Left lung (tissue), 10 donors: ENCODE results near the gene MED14. TPM values are rescaled to one million over a fixed set of nuclear protein-coding genes. Genes with fewer than 3 reads are reported as not detected.

Source experiments
- ATAC-seq: fragments of 200-7000 bp; cut with Tn5 transposase; one replicate; pipeline ENCODE4 v1.9.1; 2020; ENCODE audit warnings: moderate library complexity
- DNase-seq, 4 donors: peaks; one replicate each; pipeline ENCODE4 v3.0.0-alpha.2; 2013 to 2020
- H3K27ac ChIP-seq, 2 donors: fragments of 200-600 bp; sonication (generic) in 1 of 2; one replicate each; pipeline versions ENCODE4 v1.5.0 to v1.8.0; 2020 to 2021
- H3K27me3 ChIP-seq, 2 donors: fragments of 200-600 bp; sonication (generic) in 1 of 2; one replicate each; pipeline versions ENCODE4 v1.5.0 to v1.8.0; 2020 to 2021
- H3K36me3 ChIP-seq, 2 donors: fragments of 200-600 bp; sonication (generic) in 1 of 2; one replicate each; pipeline versions ENCODE4 v1.5.0 to v1.8.0; 2020 to 2021
- H3K4me1 ChIP-seq, 2 donors: fragments of 200-600 bp; one replicate each; pipeline ENCODE4 v1.8.0; 2021
- H3K4me3 ChIP-seq, 2 donors: fragments of 200-600 bp; sonication (generic) in 1 of 2; one replicate each; pipeline versions ENCODE4 v1.5.0 to v1.8.0; 2020 to 2021; ENCODE audit warnings: mild to moderate bottlenecking in 1 of 2
- H3K9me3 ChIP-seq, 2 donors: fragments of 200-600 bp; sonication (generic) in 1 of 2; one replicate each; pipeline versions ENCODE4 v1.5.0 to v1.8.0; 2020 to 2021
- CTCF ChIP-seq, 2 donors: fragments of 200-600 bp; sonication (generic) in 1 of 2; IDR thresholded peaks; one replicate each; pipeline versions ENCODE4 v1.5.0 to v1.8.0; 2021; ENCODE audit warnings: antibody characterized with exemption in 2 of 2
- intact Hi-C, 2 donors: fragments of 100-400 bp; cut with DNase I; formaldehyde crosslinking; loops; one replicate each; pipeline versions ENCODE4 v1.11.2 to v1.14.2; 2022
- polyA plus RNA-seq, 6 donors: library from polyadenylated mRNA; unstranded; fragments of 120-200 nt; gene quantifications; one replicate each; pipeline ENCODE4 v1.2.1, GENCODE V29; 2013; ENCODE audit not compliant: insufficient read length in 6 of 6
- total RNA-seq, 2 donors: library from RNA; stranded (reverse); fragmentation: NEBNext Ultra II Directional; extraction: Animal tissue kit (Norgen Biotek cat#: 25700); gene quantifications; one replicate each; pipeline ENCODE4 v1.2.1, GENCODE V29; 2021
- donor health status: DM: no; HTN: yes; CAD: no.
- donor health status: DM: no; HTN: no; CAD: no.

MED14 gene
- total and polyA plus RNA-seq, 8 donors, result 44.6 to 67.2 (median 57.1) TPM

GRCh38 chrX:40778861-40779575 lies 43.7 kb upstream of the MED14 start:
- Histone ChIP-seq H3K27me3 (no peaks in the 10 kb centered on the region), H3K4me1 (no peaks in the 10 kb centered on the region), H3K9me3 (no peaks in the 10 kb centered on the region), H3K4me3 (no peak overlapping the region), H3K27ac (no peak overlapping the region), H3K36me3 (no peaks in the 10 kb centered on the region)
- intact Hi-C loops, result no loop called here
- no peak for TF ChIP-seq CTCF (IDR thresholded peaks at IDR 0.05)
- DNase-seq (no peak), ATAC-seq (no peak)

- Histone ChIP-seq H3K27ac (peak overlapping the region in 1 of 2 donors; percentile 53), H3K4me1 (no peaks in the 10 kb centered on the region), H3K9me3 (no peaks in the 10 kb centered on the region), H3K4me3 (no peak overlapping the region), H3K36me3 (no peaks in the 10 kb centered on the region), H3K27me3 (no peaks in the 10 kb centered on the region)
- DNase-seq, result no peak
- intact Hi-C loops, result no loop called here
- ATAC-seq, result peak; percentile 51
- no peak for TF ChIP-seq CTCF (IDR thresholded peaks at IDR 0.05)
Observed at GRCh38 chrX:40773809-40774208, 38.5 kb upstream of the MED14 start.

- Histone ChIP-seq H3K4me1 (no peaks in the 10 kb centered on the region), H3K9me3 (no peaks in the 10 kb centered on the region), H3K27ac (no peak overlapping the region), H3K27me3 (no peaks in the 10 kb centered on the region), H3K4me3 (no peak overlapping the region), H3K36me3 (no peaks in the 10 kb centered on the region)
- intact Hi-C loops, result no loop called here
- ATAC-seq, result no peak
- no peak for DNase-seq
- no peak for TF ChIP-seq CTCF (IDR thresholded peaks at IDR 0.05)
Observed at GRCh38 chrX:40773188-40773587, 37.8 kb upstream of the MED14 start.

GRCh38 chrX:40772290-40772689 lies 36.9 kb upstream of the MED14 start:
- TF ChIP-seq CTCF (IDR thresholded peaks at IDR 0.05), result no peak
- intact Hi-C loops, result no loop called here
- Histone ChIP-seq H3K9me3 (no peaks in the 10 kb centered on the region), H3K36me3 (no peaks in the 10 kb centered on the region), H3K27me3 (peaks cover 0 to 4% of the 10 kb centered on the region in 2 donors), H3K27ac (no peak overlapping the region), H3K4me3 (no peak overlapping the region), H3K4me1 (no peaks in the 10 kb centered on the region)
- no peak for DNase-seq
- ATAC-seq, result peak; percentile 75

- no peaks in the 10 kb centered on the region for H3K9me3 ChIP-seq
- no peak for TF ChIP-seq CTCF (IDR thresholded peaks at IDR 0.05)
- H3K4me3 ChIP-seq, result no peak overlapping the region
- DNase-seq, result no peak
- ATAC-seq, result no peak
- no peak overlapping the region for H3K27ac ChIP-seq
- no peaks in the 10 kb centered on the region for H3K36me3 ChIP-seq
- H3K27me3 ChIP-seq, result peaks cover 0 to 13% of the 10 kb centered on the region in 2 donors
- intact Hi-C loops, result no loop called here
- no peaks in the 10 kb centered on the region for H3K4me1 ChIP-seq
Observed at GRCh38 chrX:40761762-40762161, 26.4 kb upstream of the MED14 start.
